Measurements from ENCODE around the gene ADAMTS4. TPM values are rescaled to one million over a fixed set of nuclear protein-coding genes. Genes with fewer than 3 reads are reported as not detected.

ADAMTS4 gene
- total and polyA plus RNA-seq, 9 of the 15 experiments (the other 6 are each of a cell fraction or from before 2014, with no cell fraction given): 0.07 to 3.7 (median 0.41) TPM

GRCh38 chr1:161153682-161154337, 45.0 kb downstream of the ADAMTS4 start, which contains the start of gene UFC1 (continued):
- TF ChIP-seq RBM15 (IDR thresholded peaks at IDR 0.05; ENCODE audit: insufficient read depth, low read length): no peak
- TF ChIP-seq PRPF4 (IDR thresholded peaks at IDR 0.05; ENCODE audit: insufficient read depth, low read depth, low read length, poor library complexity, severe bottlenecking): no peak
- no peak for TF ChIP-seq ZNF436 (CRISPR knock-in tag; IDR thresholded peaks at IDR 0.05)
- TF ChIP-seq, protein P1, sequence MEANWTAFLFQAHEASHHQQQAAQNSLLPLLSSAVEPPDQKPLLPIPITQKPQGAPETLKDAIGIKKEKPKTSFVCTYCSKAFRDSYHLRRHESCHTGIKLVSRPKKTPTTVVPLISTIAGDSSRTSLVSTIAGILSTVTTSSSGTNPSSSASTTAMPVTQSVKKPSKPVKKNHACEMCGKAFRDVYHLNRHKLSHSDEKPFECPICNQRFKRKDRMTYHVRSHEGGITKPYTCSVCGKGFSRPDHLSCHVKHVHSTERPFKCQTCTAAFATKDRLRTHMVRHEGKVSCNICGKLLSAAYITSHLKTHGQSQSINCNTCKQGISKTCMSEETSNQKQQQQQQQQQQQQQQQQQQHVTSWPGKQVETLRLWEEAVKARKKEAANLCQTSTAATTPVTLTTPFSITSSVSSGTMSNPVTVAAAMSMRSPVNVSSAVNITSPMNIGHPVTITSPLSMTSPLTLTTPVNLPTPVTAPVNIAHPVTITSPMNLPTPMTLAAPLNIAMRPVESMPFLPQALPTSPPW (CRISPR knock-in tag; IDR thresholded peaks at IDR 0.05): no peak; the same call in 1 of the 2 replicates
- no peak for TF ChIP-seq ZFPM2 (CRISPR knock-in tag; IDR thresholded peaks at IDR 0.05)
- TF ChIP-seq HSF4 (CRISPR knock-in tag; IDR thresholded peaks at IDR 0.05; ENCODE audit: borderline replicate concordance): peak; percentile 50; the same call in 1 of the 2 replicates
- no peak for TF ChIP-seq ZFP36 (IDR thresholded peaks at IDR 0.05; ENCODE audit: low read depth, low read length, partially characterized antibody)
- no peak for TF ChIP-seq FOS (IDR thresholded peaks at IDR 0.05; ENCODE audit: extremely low read depth, insufficient read length)
- TF ChIP-seq ZNF668 (CRISPR knock-in tag; IDR thresholded peaks at IDR 0.05): 0 out of 2 replicates have a peak, but pooled peaks have one; percentile 46
- TF ChIP-seq TEAD4 (IDR thresholded peaks at IDR 0.05; ENCODE audit: low read length): peak; percentile 28
- TF ChIP-seq TEAD4 (CRISPR knock-in tag; IDR thresholded peaks at IDR 0.05; ENCODE audit: borderline replicate concordance): no peak
- TF ChIP-seq MYBL2 (IDR thresholded peaks at IDR 0.05; ENCODE audit: low read depth): peak; percentile 42; the same call in 1 of the 2 replicates
- no peak for TF ChIP-seq MYBL2 (CRISPR knock-in tag; IDR thresholded peaks at IDR 0.05; ENCODE audit: borderline replicate concordance)
- TF ChIP-seq NCOA2 (IDR thresholded peaks at IDR 0.05; ENCODE audit: partially characterized antibody in 2 of 2): no peak
- TF ChIP-seq FOSL1 (tag; conservative IDR thresholded peaks at IDR 0.05): no peak; the same call in 1 of the 2 replicates
- no peak for TF ChIP-seq ZKSCAN3 (CRISPR knock-in tag; IDR thresholded peaks at IDR 0.05)
- no peak for TF ChIP-seq ZNF311 (CRISPR knock-in tag; IDR thresholded peaks at IDR 0.05)
- no peak for TF ChIP-seq CBX1 (IDR thresholded peaks at IDR 0.05; ENCODE audit: low read depth)
- no peak for TF ChIP-seq BRF1 (IDR thresholded peaks at IDR 0.05; ENCODE audit: borderline replicate concordance, extremely low read depth, insufficient read length)
- no peak for TF ChIP-seq ZNF124 (CRISPR knock-in tag; IDR thresholded peaks at IDR 0.05)
- TF ChIP-seq NR2C1 (IDR thresholded peaks at IDR 0.05): peak; percentile 79
- peak; percentile 69 for TF ChIP-seq NR2C1 (tag; IDR thresholded peaks at IDR 0.05)
- TF ChIP-seq ARNT (IDR thresholded peaks at IDR 0.05): peak; percentile 46 to 88; a peak in 2 of 4 replicates
- TF ChIP-seq EHMT2 (IDR thresholded peaks at IDR 0.05): peak; percentile 77
- TF ChIP-seq ZNF384 (IDR thresholded peaks at IDR 0.05; ENCODE audit: low read depth, low read length): no peak
- 0 out of 2 replicates have a peak, but pooled peaks have one; percentile 40 for TF ChIP-seq HDAC8 (tag; IDR thresholded peaks at IDR 0.05)
